ENCODE measurements around the gene DLGAP1. TPM values are rescaled to one million over a fixed set of nuclear protein-coding genes. Genes with fewer than 3 reads are reported as not detected.

The DLGAP1 gene
- polyA plus RNA-seq, 1 of the 3 experiments (the other 2 are of a cell fraction) = not detected

DNA sequence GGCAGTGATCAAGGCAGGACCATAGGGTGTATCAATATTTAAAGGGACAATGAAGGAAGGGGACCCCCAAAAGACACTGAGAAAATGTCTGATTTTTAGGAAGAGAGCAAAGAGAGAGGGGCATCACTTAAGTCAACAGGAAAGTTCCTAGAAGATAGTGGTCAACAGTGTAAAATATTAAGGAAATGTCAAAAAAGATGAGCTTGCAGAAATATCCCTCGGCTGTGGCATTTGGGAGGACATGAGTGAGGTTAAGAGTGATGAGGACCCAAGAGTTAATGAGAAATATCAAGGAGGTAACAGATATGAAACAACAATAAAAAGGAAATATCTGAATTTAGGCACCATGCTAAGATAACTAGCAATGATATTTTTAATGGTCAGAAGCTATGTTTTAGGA, 665.6 kb downstream of the DLGAP1 start:
- no peak for DNase-seq
- H3K4me1 ChIP-seq (ENCODE audit: control insufficient read depth in 1 of 2, insufficient read depth in 2 of 2, low read depth in 1 of 2, low read length in 1 of 2) = no peaks in the 10 kb centered on the region
- no peaks in the 10 kb centered on the region for H4K20me1 ChIP-seq (ENCODE audit: insufficient read depth)
- no peak overlapping the region for H3K4me2 ChIP-seq
- CTCF ChIA-PET = no interaction called here
- 46% methylated on average over 1 of the region's 1 CpG for WGBS (ENCODE audit: low lambda C conversion rate)
- TF ChIP-seq YY1 (IDR thresholded peaks at IDR 0.05; ENCODE audit: low read depth) = no peak
- TF ChIP-seq IRF3 (IDR thresholded peaks at IDR 0.05; ENCODE audit: low read depth, low read length) = no peak
- no peak for TF ChIP-seq TCF12 (IDR thresholded peaks at IDR 0.05)
- no peak for TF ChIP-seq FOXM1 (IDR thresholded peaks at IDR 0.05; ENCODE audit: low read depth)
- TF ChIP-seq TAF1 (IDR thresholded peaks at IDR 0.05; ENCODE audit: borderline replicate concordance, low read depth, low read length) = no peak
- no peak for TF ChIP-seq ELF1 (IDR thresholded peaks at IDR 0.05)
- TF ChIP-seq FOXJ3 (CRISPR knock-in tag; IDR thresholded peaks at IDR 0.05) = no peak
- no peak for TF ChIP-seq RAD21 (IDR thresholded peaks at IDR 0.05; ENCODE audit: low read length)
- no peak for TF ChIP-seq NRF1 (IDR thresholded peaks at IDR 0.05; ENCODE audit: low read depth, low read length)
- no peak overlapping the region for H2AFZ ChIP-seq (ENCODE audit: low read depth)
- no peaks in the 10 kb centered on the region for H3K9me3 ChIP-seq
- H3K9ac ChIP-seq = no peak overlapping the region
- no peaks in the 10 kb centered on the region for H3F3A ChIP-seq (replicated peaks; ENCODE audit: insufficient read depth)
- no peaks in the 10 kb centered on the region for H3K36me3 ChIP-seq (replicated peaks in 1 of 2; ENCODE audit: control insufficient read depth in 1 of 2, insufficient read depth in 2 of 2, low read length in 1 of 2)
- no peaks in the 10 kb centered on the region for H3K79me2 ChIP-seq (ENCODE audit: insufficient read depth)
- POLR2A ChIA-PET = no interaction called here
- H3K4me3 ChIP-seq (ENCODE audit: low read depth in 2 of 2, low read length in 1 of 2) = no peak overlapping the region
- no peak overlapping the region for H3K27ac ChIP-seq (ENCODE audit: low read depth in 2 of 2, low read length in 1 of 2)
- H3K27me3 ChIP-seq (ENCODE audit: insufficient read depth) = no peaks in the 10 kb centered on the region
- H3K9me2 ChIP-seq = no peaks in the 10 kb centered on the region

DNA sequence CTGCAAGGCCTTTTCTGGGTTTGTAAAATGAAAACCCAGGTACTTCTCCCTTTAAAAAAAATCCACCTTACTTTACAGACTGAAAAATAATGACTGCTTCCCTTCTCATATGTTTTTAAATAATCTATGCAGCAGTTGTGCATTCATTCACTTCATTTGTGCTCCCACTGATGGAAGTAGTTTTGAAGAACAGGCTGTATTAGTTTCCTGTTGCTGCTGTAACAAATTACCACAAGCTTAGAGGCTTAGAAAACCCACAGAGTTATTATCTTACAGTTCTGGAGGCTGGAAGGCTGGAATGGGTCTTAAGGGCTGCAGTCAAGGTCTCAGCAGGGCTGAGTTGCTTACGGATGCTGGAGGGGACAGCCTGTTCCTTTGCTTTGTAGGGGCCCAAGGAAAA, 670.2 kb downstream of the DLGAP1 start:
- H4K20me1 ChIP-seq (ENCODE audit: insufficient read depth) = no peaks in the 10 kb centered on the region
- CTCF ChIA-PET = no interaction called here
- POLR2A ChIA-PET = no interaction called here
- H3K36me3 ChIP-seq (replicated peaks in 1 of 2; ENCODE audit: control insufficient read depth in 1 of 2, insufficient read depth in 2 of 2, low read length in 1 of 2) = no peaks in the 10 kb centered on the region
- H3K79me2 ChIP-seq (ENCODE audit: insufficient read depth) = no peaks in the 10 kb centered on the region
- no peak overlapping the region for H3K27ac ChIP-seq (ENCODE audit: low read depth in 2 of 2, low read length in 1 of 2)
- H3K9ac ChIP-seq = no peak overlapping the region
- WGBS (ENCODE audit: low lambda C conversion rate) = 46% methylated on average over 1 of the region's 1 CpG
- no peaks in the 10 kb centered on the region for H3K9me2 ChIP-seq
- DNase-seq = no peak
- no peaks in the 10 kb centered on the region for H3F3A ChIP-seq (replicated peaks; ENCODE audit: insufficient read depth)
- no peaks in the 10 kb centered on the region for H3K9me3 ChIP-seq
- H3K4me3 ChIP-seq (ENCODE audit: low read depth in 2 of 2, low read length in 1 of 2) = no peak overlapping the region
- TF ChIP-seq SMC3 (IDR thresholded peaks at IDR 0.05; ENCODE audit: low read depth, low read length) (no peak), ELF1 (IDR thresholded peaks at IDR 0.05) (no peak), GABPA (IDR thresholded peaks at IDR 0.05; ENCODE audit: low read depth) (no peak), JUND (IDR thresholded peaks at IDR 0.05) (no peak), POLR2AphosphoS5 (IDR thresholded peaks at IDR 0.05; ENCODE audit: low read depth, low read length) (no peak), TAF1 (IDR thresholded peaks at IDR 0.05; ENCODE audit: borderline replicate concordance, low read depth, low read length) (no peak), MXI1 (IDR thresholded peaks at IDR 0.05; ENCODE audit: low read depth, low read length) (no peak), FOXM1 (IDR thresholded peaks at IDR 0.05; ENCODE audit: low read depth) (no peak), RCOR1 (IDR thresholded peaks at IDR 0.05; ENCODE audit: low read length) (no peak), CHD2 (IDR thresholded peaks at IDR 0.05; ENCODE audit: low read length, partially characterized antibody) (no peak), SIN3A (IDR thresholded peaks at IDR 0.05; ENCODE audit: borderline replicate concordance, low read depth, low read length) (no peak), TCF12 (IDR thresholded peaks at IDR 0.05) (no peak), NFIC (IDR thresholded peaks at IDR 0.05; ENCODE audit: borderline replicate concordance) (no peak), FOXJ3 (CRISPR knock-in tag; IDR thresholded peaks at IDR 0.05) (no peak), USF2 (IDR thresholded peaks at IDR 0.05; ENCODE audit: borderline replicate concordance, low read depth, low read length) (no peak), EP300 (IDR thresholded peaks at IDR 0.05; ENCODE audit: borderline replicate concordance in 1 of 2, low read depth in 1 of 2, low read length in 1 of 2) (no peak), RFX5 (IDR thresholded peaks at IDR 0.05; ENCODE audit: low read length) (no peak)
- TF ChIP-seq, protein P1, sequence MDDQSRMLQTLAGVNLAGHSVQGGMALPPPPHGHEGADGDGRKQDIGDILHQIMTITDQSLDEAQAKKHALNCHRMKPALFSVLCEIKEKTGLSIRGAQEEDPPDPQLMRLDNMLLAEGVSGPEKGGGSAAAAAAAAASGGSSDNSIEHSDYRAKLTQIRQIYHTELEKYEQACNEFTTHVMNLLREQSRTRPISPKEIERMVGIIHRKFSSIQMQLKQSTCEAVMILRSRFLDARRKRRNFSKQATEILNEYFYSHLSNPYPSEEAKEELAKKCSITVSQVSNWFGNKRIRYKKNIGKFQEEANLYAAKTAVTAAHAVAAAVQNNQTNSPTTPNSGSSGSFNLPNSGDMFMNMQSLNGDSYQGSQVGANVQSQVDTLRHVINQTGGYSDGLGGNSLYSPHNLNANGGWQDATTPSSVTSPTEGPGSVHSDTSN (IDR thresholded peaks at IDR 0.05) = no peak
- H3K4me2 ChIP-seq = no peak overlapping the region
- no peak overlapping the region for H2AFZ ChIP-seq (ENCODE audit: low read depth)
- H3K27me3 ChIP-seq (ENCODE audit: insufficient read depth) = no peaks in the 10 kb centered on the region; the same call in 1 of the 2 replicates
- no peaks in the 10 kb centered on the region for H3K4me1 ChIP-seq (ENCODE audit: control insufficient read depth in 1 of 2, insufficient read depth in 2 of 2, low read depth in 1 of 2, low read length in 1 of 2)
